DND-41 (cell line): ENCODE results near the gene PLA2G15.

Experiments
- EZH2 ChIP-seq: IDR thresholded peaks from 3 replicates; pipeline ENCODE4 v1.6.1; 2012; ENCODE audit warnings: borderline replicate concordance, low read depth, mild to moderate bottlenecking, moderate library complexity, low read length, inconsistent platforms; ENCODE audit not compliant: severe bottlenecking
- TF ChIP-seq, protein P1 (sequence below): IDR thresholded peaks from 2 replicates; pipeline ENCODE4 v1.5.1; 2012; ENCODE audit warnings: borderline replicate concordance, low read length, moderate library complexity, mild to moderate bottlenecking; ENCODE audit not compliant: poor library complexity, severe bottlenecking; ENCODE audit errors: extremely low read depth

DNA sequence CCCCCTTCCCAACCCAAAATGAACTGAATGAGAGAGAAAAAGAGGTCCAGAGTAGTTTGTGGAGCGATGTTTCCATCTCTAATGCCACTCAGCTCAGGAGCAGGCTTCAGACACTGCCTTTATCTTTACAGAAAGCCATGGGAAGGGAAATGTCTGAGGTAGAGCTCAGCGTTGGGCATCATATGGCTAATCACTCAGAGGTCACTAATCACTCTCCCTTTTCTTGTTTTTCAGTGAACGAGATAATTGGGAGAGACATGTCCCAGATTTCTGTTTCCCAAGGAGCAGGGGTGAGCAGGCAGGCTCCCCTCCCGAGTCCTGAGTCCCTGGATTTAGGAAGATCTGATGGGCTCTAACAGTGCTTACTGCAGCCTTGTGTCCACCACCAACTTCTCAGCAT is 19.1 kb upstream of the PLA2G15 start:
- TF ChIP-seq, protein P1, sequence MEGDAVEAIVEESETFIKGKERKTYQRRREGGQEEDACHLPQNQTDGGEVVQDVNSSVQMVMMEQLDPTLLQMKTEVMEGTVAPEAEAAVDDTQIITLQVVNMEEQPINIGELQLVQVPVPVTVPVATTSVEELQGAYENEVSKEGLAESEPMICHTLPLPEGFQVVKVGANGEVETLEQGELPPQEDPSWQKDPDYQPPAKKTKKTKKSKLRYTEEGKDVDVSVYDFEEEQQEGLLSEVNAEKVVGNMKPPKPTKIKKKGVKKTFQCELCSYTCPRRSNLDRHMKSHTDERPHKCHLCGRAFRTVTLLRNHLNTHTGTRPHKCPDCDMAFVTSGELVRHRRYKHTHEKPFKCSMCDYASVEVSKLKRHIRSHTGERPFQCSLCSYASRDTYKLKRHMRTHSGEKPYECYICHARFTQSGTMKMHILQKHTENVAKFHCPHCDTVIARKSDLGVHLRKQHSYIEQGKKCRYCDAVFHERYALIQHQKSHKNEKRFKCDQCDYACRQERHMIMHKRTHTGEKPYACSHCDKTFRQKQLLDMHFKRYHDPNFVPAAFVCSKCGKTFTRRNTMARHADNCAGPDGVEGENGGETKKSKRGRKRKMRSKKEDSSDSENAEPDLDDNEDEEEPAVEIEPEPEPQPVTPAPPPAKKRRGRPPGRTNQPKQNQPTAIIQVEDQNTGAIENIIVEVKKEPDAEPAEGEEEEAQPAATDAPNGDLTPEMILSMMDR = no peak
- TF ChIP-seq EZH2 = no peak
